HG03097 (cell line): ENCODE results near the gene STPG4.

Source experiments
- ATAC-seq: cut with Tn5 transposase; IDR thresholded peaks from one replicate; pipeline ENCODE4 v1.9.1; 2021; ENCODE audit not compliant: unreplicated experiment, low FRiP score

The STPG4 gene

DNA sequence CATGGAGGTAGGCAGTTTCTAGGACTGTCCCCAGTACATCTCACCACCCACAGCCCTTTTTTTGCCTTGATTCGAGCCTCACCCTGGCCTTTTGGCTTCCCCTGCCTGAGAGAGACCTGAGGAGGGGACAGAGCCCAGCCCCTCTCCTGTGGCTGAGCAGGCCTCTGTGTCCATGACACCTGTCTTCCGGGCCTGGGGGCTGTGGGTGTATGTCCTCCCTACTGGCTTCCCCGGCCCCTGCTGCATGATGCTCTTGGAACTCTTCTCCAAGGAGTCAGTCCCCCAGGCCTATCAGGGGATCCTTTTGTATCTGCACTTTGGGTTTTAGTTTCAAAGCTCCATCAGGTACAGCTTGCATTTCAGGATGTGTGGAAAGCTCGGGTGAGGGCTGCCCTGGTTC, 80.4 kb downstream of the STPG4 start:
- ATAC-seq: no peak

- ATAC-seq: no peak
Observed at GRCh38 chr2:47073641-47074040, 81.5 kb downstream of the STPG4 start.

DNA sequence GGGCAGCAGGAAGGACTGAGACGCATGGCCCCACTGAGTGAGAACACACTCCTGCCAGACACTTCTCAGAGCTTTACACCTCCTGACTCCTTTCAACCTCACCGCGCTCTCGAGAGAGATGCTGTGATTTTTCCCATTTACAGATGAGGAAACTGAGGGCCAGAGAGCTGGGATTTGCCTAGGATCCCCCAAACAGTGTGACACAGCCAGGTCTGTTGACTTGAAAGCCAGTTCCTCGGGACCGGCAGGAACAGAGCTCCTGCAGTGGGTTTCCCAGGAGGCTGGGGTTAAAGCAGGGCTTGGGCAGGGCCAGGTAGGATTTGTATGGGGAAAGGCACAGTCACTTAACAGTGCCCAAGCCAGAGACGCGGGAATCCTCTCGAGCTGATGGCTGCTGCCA, 81.9 kb downstream of the STPG4 start:
- no peak for ATAC-seq

- no peak for ATAC-seq
Observed at GRCh38 chr2:47072728-47073191, 82.3 kb downstream of the STPG4 start.

DNA sequence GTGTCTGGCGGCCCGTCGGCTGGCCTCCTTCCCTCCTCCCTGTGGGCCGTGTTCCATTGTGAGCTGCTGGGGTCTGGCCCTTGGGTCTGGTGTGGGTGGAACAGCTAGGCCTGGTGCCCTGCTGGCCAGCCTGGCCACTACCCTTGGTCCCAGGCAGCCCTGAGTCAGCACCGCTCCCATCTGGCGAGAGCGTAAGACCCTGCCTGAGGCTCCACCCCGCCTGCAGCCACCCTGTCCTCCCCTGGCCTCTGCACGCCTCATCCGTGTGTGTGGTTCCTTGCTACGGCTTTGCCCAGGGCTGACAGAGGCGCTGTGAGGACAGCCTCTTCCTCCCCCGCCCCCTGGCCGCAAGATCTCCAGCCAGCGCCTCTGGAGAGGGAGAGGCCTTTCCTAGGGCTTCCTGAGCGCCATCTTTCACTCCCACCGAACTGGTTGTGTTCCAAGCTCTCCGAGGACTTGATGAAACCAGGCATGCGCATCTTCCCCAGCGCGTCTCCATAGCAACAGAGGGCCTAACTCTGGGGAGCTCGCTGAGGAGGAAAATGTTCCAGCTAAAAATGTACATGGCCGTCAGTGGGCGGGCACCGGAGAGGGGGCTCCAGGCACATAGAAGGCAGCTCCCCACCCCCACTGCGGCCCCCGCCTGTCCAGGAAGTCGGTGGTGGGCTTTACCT, 83.0 kb downstream of the STPG4 start:
- ATAC-seq: no peak

DNA sequence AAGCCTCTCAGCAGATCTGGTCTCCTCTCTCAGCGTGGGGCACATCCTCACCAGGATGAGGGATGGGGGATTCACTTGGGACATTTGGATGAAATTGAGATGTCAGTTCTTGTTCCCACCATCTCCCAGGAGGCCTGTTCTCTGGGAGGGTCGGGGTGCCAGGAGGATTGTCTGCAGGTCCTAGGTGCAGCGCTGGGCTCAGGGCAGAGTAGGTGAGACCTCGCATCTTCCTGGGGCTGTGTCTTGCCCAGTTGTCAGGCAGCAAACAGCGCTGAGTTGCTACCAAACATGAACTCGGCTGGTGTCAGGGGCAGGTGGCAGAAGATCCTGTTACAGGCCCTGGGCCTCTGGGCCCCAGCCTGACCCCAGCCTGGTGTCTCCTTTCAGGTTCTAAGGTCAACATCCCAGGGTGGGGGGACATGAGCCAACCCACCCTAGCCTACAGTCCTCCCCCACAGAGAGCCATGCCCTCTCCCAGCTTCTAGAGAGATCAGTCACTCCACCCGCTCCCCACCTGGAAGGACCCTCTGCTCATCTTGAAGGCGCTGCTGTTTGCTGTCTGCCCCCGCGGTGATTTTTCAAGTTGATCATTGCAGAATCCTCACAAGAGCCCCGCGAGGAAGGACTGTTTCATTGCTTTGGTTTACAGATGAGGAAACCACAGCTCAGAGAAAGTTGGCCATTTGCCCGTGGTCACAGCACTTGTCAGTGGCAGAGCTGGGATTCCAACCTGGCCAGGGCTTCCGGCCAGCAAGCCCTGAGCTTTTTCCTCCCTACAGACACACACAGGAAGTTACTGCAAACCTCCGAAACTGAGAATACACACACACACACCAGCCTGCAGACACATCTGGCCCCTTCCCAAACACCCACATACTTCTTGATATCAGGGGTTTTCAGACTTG, 83.9 kb downstream of the STPG4 start:
- no peak for ATAC-seq

DNA sequence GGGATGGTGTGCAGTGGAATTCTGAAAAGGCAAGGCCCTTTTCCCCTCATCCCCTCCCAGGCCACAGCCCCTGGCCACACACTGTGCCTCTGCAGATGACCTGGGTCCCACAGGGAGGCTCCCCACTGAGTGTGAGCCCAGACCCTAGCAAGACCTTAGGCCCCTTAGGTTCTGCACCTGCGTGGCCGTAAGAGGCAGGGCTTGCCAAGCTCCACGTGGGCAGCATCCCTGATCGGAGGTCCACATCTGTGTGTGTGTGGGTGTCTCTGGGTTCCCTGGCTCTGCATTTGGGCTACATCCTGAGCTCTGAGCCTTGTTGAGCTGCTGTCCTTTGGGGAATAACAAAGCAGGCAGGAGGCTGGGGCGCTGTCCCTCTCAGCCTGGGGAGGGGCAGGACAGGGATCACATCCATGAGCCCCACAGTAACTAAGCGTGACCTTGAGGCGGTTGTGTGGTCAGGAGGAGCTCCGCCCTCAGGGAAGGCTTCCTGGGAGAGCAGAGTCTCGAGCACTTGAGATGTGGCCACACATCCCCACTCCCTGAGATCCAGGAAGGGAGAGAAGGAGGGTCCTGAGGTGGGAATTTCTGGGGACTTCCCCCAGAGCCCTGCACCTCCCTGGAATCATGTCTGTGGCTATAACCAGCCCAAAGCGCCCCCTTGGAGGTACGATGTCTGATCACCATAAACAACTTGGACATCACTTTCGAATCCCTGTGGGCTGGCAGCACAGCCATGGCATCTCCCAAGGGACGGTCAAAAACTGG, 84.8 kb downstream of the STPG4 start:
- ATAC-seq: no peak

- ATAC-seq: no peak
Observed at GRCh38 chr2:47069628-47070154, 85.4 kb downstream of the STPG4 start.

DNA sequence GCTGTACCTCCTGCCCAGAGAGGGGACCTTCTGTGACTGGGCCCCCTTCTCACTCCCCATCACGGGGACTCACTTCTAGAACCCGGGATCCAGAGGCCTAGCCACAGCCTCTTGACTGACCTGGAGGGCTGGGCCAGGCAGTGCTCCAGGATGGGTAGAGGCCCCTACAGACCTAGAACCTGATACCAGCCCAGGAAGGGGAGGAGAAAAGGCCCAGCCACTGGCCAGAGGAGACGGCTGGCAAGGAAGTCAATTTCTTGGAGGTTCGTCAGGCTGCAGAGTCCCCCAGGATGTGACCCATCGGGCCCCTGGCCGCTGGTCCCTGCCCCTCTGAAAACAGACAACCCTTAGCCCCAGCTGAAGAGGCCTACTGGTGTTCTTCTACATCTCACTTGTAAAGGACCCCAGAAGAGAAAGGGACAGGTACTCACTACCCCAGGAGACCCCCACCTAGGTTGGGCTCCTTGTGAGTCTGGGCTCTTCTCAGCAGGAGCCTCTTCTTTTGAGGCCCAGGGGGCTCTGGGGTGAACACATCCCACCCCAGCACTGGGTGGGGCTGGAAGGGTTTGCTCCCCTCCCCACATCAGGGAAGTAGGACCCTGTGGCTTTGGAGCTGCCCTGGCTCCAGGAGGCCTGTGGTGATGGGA, 86.0 kb downstream of the STPG4 start:
- ATAC-seq: no peak

DNA sequence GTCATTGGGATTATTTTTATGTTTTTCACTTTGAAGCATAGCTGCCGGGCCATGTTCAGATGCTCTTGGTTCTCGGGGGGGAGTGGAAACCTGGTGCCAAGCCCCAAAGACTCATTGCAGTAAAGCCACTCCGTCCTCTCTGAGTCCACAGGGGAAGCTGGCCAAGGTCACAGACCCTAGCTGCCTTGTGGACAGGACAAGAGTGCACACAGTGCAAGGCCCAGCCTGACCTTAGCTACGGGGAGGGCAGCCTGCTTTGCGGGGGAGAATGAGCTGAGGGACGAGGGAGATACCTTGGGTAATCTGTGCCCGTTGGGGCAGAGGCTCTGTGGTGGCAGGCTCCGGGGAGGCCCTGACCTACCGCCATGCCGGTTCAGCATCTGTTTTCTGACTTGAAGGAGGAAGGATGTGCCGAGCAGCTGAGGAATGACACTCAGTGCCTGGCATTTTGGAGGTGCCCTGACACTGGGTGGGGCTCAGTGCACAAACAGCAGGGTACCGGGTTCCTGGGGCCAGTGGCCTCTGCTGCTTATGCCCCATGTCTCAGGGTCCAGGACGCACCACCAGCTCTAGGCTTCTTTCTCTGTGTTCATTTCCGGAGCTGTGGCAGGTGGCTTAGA, 87.2 kb downstream of the STPG4 start:
- ATAC-seq: no peak

GRCh38 chr2:47065771-47066380, 89.2 kb downstream of the STPG4 start:
- no peak for ATAC-seq

DNA sequence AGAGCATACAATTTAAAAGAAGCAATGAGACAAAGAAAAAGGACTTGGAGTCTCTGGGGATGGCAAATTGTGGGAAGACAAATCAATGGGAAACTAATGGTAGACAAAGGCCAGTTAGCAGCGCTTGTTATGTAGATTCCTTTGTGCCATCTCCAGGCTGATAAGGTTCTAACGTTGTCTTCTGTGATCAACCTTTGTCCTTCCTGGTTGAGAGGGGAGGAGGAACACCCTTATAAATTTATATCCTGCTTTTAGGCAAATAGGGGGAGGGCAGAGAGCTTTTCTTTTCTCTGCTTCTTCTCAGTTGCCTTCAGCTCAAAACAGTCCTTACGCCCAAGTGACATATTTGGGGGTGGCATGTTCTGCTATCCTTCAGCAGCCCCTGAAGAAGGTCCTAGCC, 89.8 kb downstream of the STPG4 start:
- no peak for ATAC-seq

DNA sequence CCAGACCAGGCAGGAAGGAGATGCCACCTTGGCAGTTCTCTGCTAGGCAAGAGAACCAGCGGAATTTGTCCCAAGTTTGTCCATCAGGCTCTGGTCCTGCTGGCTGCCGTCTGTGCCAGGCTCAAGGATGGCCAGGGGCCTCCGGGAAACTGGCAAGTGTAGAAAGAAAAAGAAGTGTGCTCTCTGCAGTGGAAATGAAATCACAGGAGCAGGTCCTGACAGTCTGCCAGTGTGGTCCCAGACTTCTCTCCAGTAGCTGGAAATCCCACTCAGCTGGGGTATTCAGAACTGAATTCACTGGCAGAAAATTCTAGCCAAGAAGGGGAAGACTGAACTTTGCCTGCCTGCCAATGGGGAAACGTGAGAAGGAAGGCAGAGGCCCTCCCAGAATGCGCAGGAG, 91.0 kb downstream of the STPG4 start:
- no peak for ATAC-seq

DNA sequence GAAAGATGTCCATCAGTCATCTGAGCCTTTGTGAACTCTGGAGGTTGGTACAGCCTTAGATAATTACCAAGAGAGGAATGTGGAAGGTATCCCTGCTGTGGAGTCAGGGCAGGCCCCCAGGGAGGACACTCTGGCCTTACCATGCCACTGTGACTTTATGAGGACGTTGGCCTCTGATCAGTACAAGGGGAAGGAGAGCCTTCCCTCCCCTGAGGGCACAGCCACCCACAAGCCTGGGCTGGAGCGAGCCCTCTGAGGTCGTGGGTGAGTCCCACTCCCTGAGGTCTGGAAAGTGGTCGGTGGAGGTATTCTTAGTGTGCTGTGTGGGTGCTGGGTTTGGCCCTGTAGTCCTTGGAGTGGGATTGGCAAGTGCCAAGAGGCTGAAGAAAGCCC, 91.6 kb downstream of the STPG4 start:
- ATAC-seq: no peak

GRCh38 chr2:47062681-47063537, 92.2 kb downstream of the STPG4 start:
- no peak for ATAC-seq

GRCh38 chr2:47061944-47062678, 93.0 kb downstream of the STPG4 start:
- ATAC-seq: no peak

GRCh38 chr2:47060652-47061170, 94.4 kb downstream of the STPG4 start:
- no peak for ATAC-seq
